ENCODE results near the gene XRRA1. TPM values are rescaled to one million over a fixed set of nuclear protein-coding genes. Genes with fewer than 3 reads are reported as not detected.

XRRA1 gene
- total and polyA plus RNA-seq, 2 of the 4 experiments (the other 2 are of a cell fraction): 5.4 to 6.3 TPM

- intact Hi-C loops (cut with micrococcal nuclease): no loop called here
- no peak overlapping the region for H2BK5ac ChIP-seq (ENCODE audit: low read depth, low read length, poor library complexity, severe bottlenecking)
- no peak overlapping the region for H3K23ac ChIP-seq (ENCODE audit: low read depth, low read length)
Observed at GRCh38 chr11:74954199-74954598, 5.3 kb upstream of the XRRA1 start.

More at GRCh38 chr11:74954199-74954598, 5.3 kb upstream of the XRRA1 start:
- H2AFZ ChIP-seq (replicated peaks; ENCODE audit: low read length, poor library complexity): no peak overlapping the region
- peaks cover 11% of the 10 kb centered on the region for H3K9me1 ChIP-seq (ENCODE audit: insufficient read depth, low read length)
- H3K27me3 ChIP-seq (ENCODE audit: control insufficient read depth, insufficient read depth, low read length): no peaks in the 10 kb centered on the region
- TF ChIP-seq RAD21 (IDR thresholded peaks at IDR 0.05; ENCODE audit: low read length) (no peak), POLR2A (IDR thresholded peaks at IDR 0.05; ENCODE audit: low read depth, low read length) (no peak), BHLHE40 (IDR thresholded peaks at IDR 0.05; ENCODE audit: low read depth, low read length) (no peak), CTCF (conservative IDR thresholded peaks at IDR 0.05; ENCODE audit: low read depth, low read length) (no peak), CHD1 (IDR thresholded peaks at IDR 0.05; ENCODE audit: low read depth, low read length) (no peak), MXI1 (IDR thresholded peaks at IDR 0.05; ENCODE audit: borderline replicate concordance, low read depth, low read length) (no peak), NFE2L2 (IDR thresholded peaks at IDR 0.05; ENCODE audit: low read depth, low read length) (no peak), RCOR1 (IDR thresholded peaks at IDR 0.05; ENCODE audit: insufficient replicate concordance, low read length) (no peak), MAFK (IDR thresholded peaks at IDR 0.05; ENCODE audit: low read depth, low read length) (no peak)
- peaks cover 14 to 70% of the 10 kb centered on the region in 2 experiments; a peak in 3 of 4 replicates for H3K79me1 ChIP-seq (ENCODE audit: low read depth in 1 of 2, low read length in 2 of 2)
- peaks cover 4% of the 10 kb centered on the region; the same call in 1 of the 2 replicates for H3K36me3 ChIP-seq (ENCODE audit: control insufficient read depth, insufficient read depth, low read length)
- H4K20me1 ChIP-seq (ENCODE audit: insufficient read depth, low read length): peaks cover 69% of the 10 kb centered on the region
- no peaks in the 10 kb centered on the region for H3K9me3 ChIP-seq (ENCODE audit: control insufficient read depth, insufficient read depth, low read length)
- no peak overlapping the region for H3K4me2 ChIP-seq (ENCODE audit: low read depth, low read length)
- H3K27ac ChIP-seq (ENCODE audit: insufficient read depth, low read length): no peak overlapping the region
- H4K91ac ChIP-seq (ENCODE audit: insufficient read depth, low read depth, low read length): no peak overlapping the region
- no peak overlapping the region for H3K18ac ChIP-seq (ENCODE audit: low read depth, low read length)
- ChIA-PET CTCF (no interaction called here), POLR2A (ENCODE audit: unreplicated experiment) (no interaction called here)
- no peak overlapping the region for H2AK9ac ChIP-seq (replicated peaks; ENCODE audit: low read depth, low read length, poor library complexity)
- H3K4me3 ChIP-seq (ENCODE audit: insufficient read depth, low read depth, low read length): no peak overlapping the region
- H2BK120ac ChIP-seq (ENCODE audit: low read depth, low read length): no peak overlapping the region
- H3K56ac ChIP-seq (ENCODE audit: extremely low read depth, insufficient read depth, low read length): no peak overlapping the region
- no TSS peak for BruUV-seq (replicated peaks)
- no peak overlapping the region for H4K5ac ChIP-seq (ENCODE audit: low read depth, low read length)
- H3K9ac ChIP-seq (ENCODE audit: low read depth, low read length): no peak overlapping the region
- dilution Hi-C loops (cut with HindIII; ENCODE audit: low sequenced_read_pairs, unreplicated experiment): no loop called here
- H2BK15ac ChIP-seq (ENCODE audit: low read depth, low read length): no peak overlapping the region
- WGBS, 2 experiments (ENCODE audit: extremely low coverage in 2 of 2, insufficient read length in 1 of 2): no CpG with 5 or more reads among the region's 1 CpG
- no peak overlapping the region for H3K14ac ChIP-seq (replicated peaks; ENCODE audit: low read depth, low read length)
- no peak overlapping the region for H3K4ac ChIP-seq (ENCODE audit: low read depth, low read length)
- in situ Hi-C loops (cut with MboI; ENCODE audit: low sequenced_read_pairs): no loop called here
- no peak overlapping the region for H2AK5ac ChIP-seq (ENCODE audit: low read depth, low read length)
- no peak overlapping the region for H4K8ac ChIP-seq (ENCODE audit: low read depth in 2 of 2, low read length in 2 of 2)
- peaks cover 9% of the 10 kb centered on the region for H3K4me1 ChIP-seq (ENCODE audit: control insufficient read depth, insufficient read depth, low read length)
- no peak overlapping the region for H2BK20ac ChIP-seq (ENCODE audit: low read depth, low read length)
- DNase-seq: no peak
- ATAC-seq (ENCODE audit: low read depth): no peak
